ENCODE data around the gene ORC6.

DNA sequence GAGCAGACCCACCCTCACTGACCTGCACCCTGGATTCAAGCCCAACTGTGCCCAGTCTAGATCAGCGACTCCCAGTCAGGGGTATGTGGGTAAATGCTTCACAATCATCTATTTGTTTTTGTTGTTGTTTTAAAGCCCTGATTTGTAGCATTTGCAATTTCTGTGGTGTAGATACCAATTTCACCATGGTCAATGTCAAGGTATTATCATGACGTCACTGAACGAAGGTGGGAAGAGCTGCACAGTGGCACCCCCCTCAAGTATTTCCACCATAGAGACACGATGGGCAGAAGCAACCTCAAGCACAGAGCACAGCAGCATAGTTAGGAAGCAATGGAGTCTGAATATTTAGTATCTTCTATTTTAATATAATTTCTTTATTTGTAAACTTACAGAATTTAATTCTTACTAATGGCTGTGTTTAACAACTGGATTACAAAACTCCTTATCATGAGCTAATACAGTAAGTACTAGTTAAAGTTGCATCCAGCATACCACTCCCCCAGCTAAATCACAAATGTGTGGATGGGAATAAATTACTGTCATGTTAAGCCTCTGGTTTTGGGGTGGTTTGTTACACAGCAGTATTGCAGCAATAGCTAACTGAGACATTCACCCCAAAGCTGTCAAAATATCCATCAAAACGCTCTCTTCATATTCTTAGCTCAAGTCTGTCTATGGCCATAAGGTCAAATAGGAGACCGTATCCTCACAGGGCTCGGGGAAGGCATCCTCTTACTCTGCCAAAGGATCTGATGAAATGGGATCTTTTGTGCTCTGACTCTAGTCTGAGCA is 25.5 kb downstream of the ORC6 start:
- TF ChIP-seq, protein P1, sequence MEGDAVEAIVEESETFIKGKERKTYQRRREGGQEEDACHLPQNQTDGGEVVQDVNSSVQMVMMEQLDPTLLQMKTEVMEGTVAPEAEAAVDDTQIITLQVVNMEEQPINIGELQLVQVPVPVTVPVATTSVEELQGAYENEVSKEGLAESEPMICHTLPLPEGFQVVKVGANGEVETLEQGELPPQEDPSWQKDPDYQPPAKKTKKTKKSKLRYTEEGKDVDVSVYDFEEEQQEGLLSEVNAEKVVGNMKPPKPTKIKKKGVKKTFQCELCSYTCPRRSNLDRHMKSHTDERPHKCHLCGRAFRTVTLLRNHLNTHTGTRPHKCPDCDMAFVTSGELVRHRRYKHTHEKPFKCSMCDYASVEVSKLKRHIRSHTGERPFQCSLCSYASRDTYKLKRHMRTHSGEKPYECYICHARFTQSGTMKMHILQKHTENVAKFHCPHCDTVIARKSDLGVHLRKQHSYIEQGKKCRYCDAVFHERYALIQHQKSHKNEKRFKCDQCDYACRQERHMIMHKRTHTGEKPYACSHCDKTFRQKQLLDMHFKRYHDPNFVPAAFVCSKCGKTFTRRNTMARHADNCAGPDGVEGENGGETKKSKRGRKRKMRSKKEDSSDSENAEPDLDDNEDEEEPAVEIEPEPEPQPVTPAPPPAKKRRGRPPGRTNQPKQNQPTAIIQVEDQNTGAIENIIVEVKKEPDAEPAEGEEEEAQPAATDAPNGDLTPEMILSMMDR (optimal IDR thresholded peaks at IDR 0.05 in 1 of 3, IDR thresholded peaks at IDR 0.05 in 1 of 3, conservative IDR thresholded peaks at IDR 0.05 in 1 of 3; ENCODE audit: extremely low read depth in 1 of 3, insufficient read depth in 2 of 3, low read length in 3 of 3), result no peak
- TF ChIP-seq EZH2 (IDR thresholded peaks at IDR 0.05; ENCODE audit: low read length), result no peak
